Duodenal mucosa (tissue), 2 donors: Measurements from ENCODE around the gene MYO1D.

Source experiments
- H3K27ac ChIP-seq: one replicate; pipeline ENCODE4 v1.7.0; 2013; ENCODE audit warnings: low read depth, low read length
- H3K27me3 ChIP-seq, 2 donors: one replicate each; pipeline ENCODE4 v1.7.0; 2013; ENCODE audit warnings: low read length in 2 of 2, control low read depth in 1 of 2; ENCODE audit not compliant: insufficient read depth in 2 of 2, control insufficient read depth in 1 of 2
- H3K36me3 ChIP-seq, 2 donors: one replicate each; pipeline ENCODE4 v1.7.0; 2013; ENCODE audit warnings: low read length in 2 of 2, control low read depth in 1 of 2; ENCODE audit not compliant: insufficient read depth in 2 of 2, control insufficient read depth in 1 of 2
- H3K4me1 ChIP-seq, 2 donors: one replicate each; pipeline ENCODE4 v1.7.0; 2013; ENCODE audit warnings: low read length in 2 of 2, control low read depth in 1 of 2; ENCODE audit not compliant: insufficient read depth in 2 of 2, control insufficient read depth in 1 of 2
- H3K4me3 ChIP-seq, 2 donors: one replicate each; pipeline ENCODE4 v1.7.0; 2013; ENCODE audit warnings: low read length in 2 of 2, low read depth in 1 of 2
- H3K9ac ChIP-seq, 2 donors: one replicate each; pipeline ENCODE4 v1.7.0; 2013; ENCODE audit warnings: low read length in 2 of 2, low read depth in 1 of 2
- H3K9me3 ChIP-seq, 2 donors: one replicate each; pipeline ENCODE4 v1.7.0; 2013; ENCODE audit warnings: low read length in 2 of 2, control low read depth in 1 of 2; ENCODE audit not compliant: control insufficient read depth in 1 of 2

The MYO1D gene

GRCh38 chr17:32813021-32813420 is 63.9 kb downstream of the MYO1D start:
- H3K9me3 ChIP-seq = no peaks in the 10 kb centered on the region
- no peaks in the 10 kb centered on the region for H3K36me3 ChIP-seq
- no peak overlapping the region for H3K9ac ChIP-seq
- H3K4me1 ChIP-seq = peaks cover 0 to 4% of the 10 kb centered on the region in 2 donors
- no peak overlapping the region for H3K4me3 ChIP-seq
- no peak overlapping the region for H3K27ac ChIP-seq
- no peaks in the 10 kb centered on the region for H3K27me3 ChIP-seq

DNA sequence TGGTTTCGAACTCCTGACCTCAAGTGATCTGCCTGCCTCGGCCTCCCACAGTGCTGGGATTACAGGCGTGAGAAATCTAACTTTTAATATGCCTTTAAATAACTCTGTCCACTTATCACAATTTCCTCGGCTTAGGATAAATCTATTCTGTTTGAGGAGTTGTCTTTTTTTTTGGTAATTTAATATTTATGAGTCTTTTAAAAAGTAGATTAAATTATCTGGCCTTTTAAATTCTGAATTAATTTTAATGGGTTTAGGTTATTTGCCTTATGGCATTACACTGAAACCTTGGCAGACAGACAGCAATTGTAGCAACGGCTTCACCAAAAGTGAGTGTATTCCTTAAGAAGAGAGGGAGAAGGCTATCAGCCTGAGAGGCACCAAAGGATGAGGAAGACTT is 66.2 kb downstream of the MYO1D start:
- H3K4me3 ChIP-seq = no peak overlapping the region
- no peaks in the 10 kb centered on the region for H3K27me3 ChIP-seq
- H3K27ac ChIP-seq = no peak overlapping the region
- peaks cover 0 to 4% of the 10 kb centered on the region in 2 donors for H3K4me1 ChIP-seq
- H3K9ac ChIP-seq = no peak overlapping the region
- H3K36me3 ChIP-seq = no peaks in the 10 kb centered on the region
- H3K9me3 ChIP-seq = no peaks in the 10 kb centered on the region

GRCh38 chr17:32807577-32807976 is 69.3 kb downstream of the MYO1D start:
- Histone ChIP-seq H3K27ac (no peak overlapping the region), H3K27me3 (no peaks in the 10 kb centered on the region), H3K9ac (no peak overlapping the region), H3K4me1 (peaks cover 0 to 7% of the 10 kb centered on the region in 2 donors), H3K4me3 (no peak overlapping the region), H3K9me3 (no peaks in the 10 kb centered on the region), H3K36me3 (no peaks in the 10 kb centered on the region)

DNA sequence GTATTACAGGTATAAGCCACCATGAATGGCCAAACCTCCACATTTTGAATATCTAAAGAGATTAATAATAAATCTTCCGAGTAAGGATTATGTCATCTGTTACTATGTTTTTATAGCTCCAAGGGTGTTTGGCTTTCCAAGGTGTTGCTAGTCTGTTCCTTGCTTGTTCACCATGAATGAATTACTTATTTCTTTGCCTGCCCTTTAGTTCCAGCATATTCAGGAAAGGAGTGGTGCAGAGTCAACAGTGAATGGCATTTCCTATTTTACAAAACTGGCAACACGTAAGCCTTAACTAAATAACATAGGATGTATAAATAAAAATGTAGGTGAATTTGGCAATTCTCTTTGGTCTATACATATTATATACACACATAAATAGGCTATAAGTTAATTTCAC is 70.3 kb downstream of the MYO1D start:
- H3K36me3 ChIP-seq = no peaks in the 10 kb centered on the region
- H3K9ac ChIP-seq = no peak overlapping the region
- no peak overlapping the region for H3K4me3 ChIP-seq
- no peaks in the 10 kb centered on the region for H3K9me3 ChIP-seq
- H3K27ac ChIP-seq = no peak overlapping the region
- H3K4me1 ChIP-seq = peaks cover 0 to 7% of the 10 kb centered on the region in 2 donors
- H3K27me3 ChIP-seq = no peaks in the 10 kb centered on the region

GRCh38 chr17:32805029-32805976 is 71.6 kb downstream of the MYO1D start:
- H3K4me3 ChIP-seq = no peak overlapping the region
- no peaks in the 10 kb centered on the region for H3K9me3 ChIP-seq
- H3K9ac ChIP-seq = no peak overlapping the region
- H3K27me3 ChIP-seq = no peaks in the 10 kb centered on the region
- peaks cover 0 to 8% of the 10 kb centered on the region in 2 donors for H3K4me1 ChIP-seq
- no peaks in the 10 kb centered on the region for H3K36me3 ChIP-seq
- no peak overlapping the region for H3K27ac ChIP-seq

- Histone ChIP-seq H3K27me3 (no peaks in the 10 kb centered on the region), H3K4me3 (no peak overlapping the region), H3K36me3 (no peaks in the 10 kb centered on the region), H3K4me1 (peaks cover 0 to 8% of the 10 kb centered on the region in 2 donors), H3K27ac (no peak overlapping the region), H3K9me3 (no peaks in the 10 kb centered on the region), H3K9ac (no peak overlapping the region)
Observed at GRCh38 chr17:32803544-32803943, 73.4 kb downstream of the MYO1D start.

DNA sequence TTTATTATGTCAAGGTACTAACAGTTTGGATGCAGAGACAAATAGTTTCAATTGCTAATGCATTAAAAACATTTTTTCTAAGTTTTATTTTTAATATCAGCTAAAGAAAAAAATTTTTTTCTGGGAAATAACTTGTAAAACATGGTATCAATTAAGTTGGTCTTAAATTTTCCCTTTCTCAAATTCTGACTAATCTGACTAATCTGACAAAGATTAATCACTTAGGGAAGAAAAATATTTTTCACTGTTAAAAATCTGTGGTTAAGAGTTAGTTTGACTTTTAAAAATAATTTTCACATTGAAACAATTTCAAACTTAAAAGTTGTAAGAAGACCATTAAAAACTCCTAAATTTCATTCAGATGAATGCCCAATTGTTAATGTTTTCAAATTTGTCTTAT is 74.6 kb downstream of the MYO1D start:
- Histone ChIP-seq H3K9me3 (no peaks in the 10 kb centered on the region), H3K36me3 (no peaks in the 10 kb centered on the region), H3K4me1 (peaks cover 0 to 8% of the 10 kb centered on the region in 2 donors), H3K27ac (no peak overlapping the region), H3K27me3 (no peaks in the 10 kb centered on the region), H3K9ac (no peak overlapping the region), H3K4me3 (no peak overlapping the region)

DNA sequence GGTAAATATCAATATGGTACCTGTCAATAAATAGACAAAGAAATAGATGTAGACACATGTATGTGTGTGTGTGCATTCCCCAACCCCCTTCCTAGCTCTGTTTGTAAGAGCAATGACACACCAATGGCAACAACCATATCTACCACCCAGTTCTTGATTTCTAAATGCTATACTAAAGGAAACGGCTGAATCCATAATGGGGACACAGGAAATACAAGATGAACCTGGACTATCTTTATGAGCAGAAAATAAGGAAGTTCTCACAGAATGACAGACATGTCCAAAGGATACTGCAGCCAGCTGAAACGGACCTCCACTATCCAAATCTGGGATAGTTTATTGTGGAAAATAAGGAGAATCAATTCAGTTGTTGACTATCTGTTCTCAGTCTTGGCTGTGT is 75.3 kb downstream of the MYO1D start:
- peaks cover 0 to 8% of the 10 kb centered on the region in 2 donors for H3K4me1 ChIP-seq
- H3K4me3 ChIP-seq = no peak overlapping the region
- no peaks in the 10 kb centered on the region for H3K9me3 ChIP-seq
- H3K9ac ChIP-seq = no peak overlapping the region
- H3K27ac ChIP-seq = no peak overlapping the region
- H3K36me3 ChIP-seq = no peaks in the 10 kb centered on the region
- no peaks in the 10 kb centered on the region for H3K27me3 ChIP-seq

DNA sequence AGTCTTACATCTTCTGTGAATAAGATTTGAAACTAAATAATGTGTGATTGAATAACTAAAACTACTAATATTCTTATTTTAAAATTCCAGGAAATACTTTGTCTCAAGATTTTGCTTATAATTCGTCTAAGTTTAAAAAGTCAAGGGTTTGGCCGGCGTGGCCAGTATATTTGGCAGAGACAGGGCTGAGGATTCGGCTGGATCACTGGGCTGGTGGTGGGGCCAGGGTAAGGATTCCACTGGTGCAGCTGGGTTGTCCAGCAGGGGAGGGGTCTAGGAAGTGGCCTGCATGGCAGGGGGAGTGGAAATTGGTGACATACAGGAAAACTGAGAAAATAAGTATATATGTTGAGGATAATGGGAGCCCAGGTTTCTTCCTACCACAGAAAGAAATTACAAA is 75.7 kb downstream of the MYO1D start:
- Histone ChIP-seq H3K9ac (no peak overlapping the region), H3K27ac (no peak overlapping the region), H3K4me1 (peaks cover 0 to 8% of the 10 kb centered on the region in 2 donors), H3K9me3 (no peaks in the 10 kb centered on the region), H3K4me3 (no peak overlapping the region), H3K27me3 (no peaks in the 10 kb centered on the region), H3K36me3 (no peaks in the 10 kb centered on the region)

DNA sequence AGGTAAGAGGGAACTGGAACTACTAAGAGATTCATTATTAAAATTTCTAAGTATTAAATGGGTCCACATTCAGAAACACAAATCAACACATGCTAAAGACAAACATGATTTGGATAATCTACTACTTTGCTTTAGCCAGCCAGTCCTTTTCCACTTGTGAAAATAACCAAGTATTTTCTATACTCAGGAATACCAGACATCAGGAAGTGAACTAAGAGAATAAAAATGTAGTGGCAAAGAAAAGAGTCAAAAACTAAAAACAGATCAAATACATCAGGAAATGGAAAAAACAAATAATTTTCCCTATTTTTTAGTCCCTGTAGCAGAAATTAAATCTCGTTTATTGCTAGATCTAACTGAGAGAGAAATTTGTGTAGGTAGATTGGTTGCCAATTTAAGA is 78.0 kb downstream of the MYO1D start:
- Histone ChIP-seq H3K9me3 (no peaks in the 10 kb centered on the region), H3K4me1 (peaks cover 18 to 28% of the 10 kb centered on the region in 2 donors), H3K27ac (no peak overlapping the region), H3K9ac (no peak overlapping the region), H3K27me3 (no peaks in the 10 kb centered on the region), H3K4me3 (no peak overlapping the region), H3K36me3 (no peaks in the 10 kb centered on the region)
